ENCODE measurements around the gene SNX22.

The SNX22 gene

GRCh38 chr15:64152507-64153387 is 1.2 kb downstream of the SNX22 start:
- DNase-seq (ENCODE audit: low read depth, low spot score), result no peak
- Histone ChIP-seq H3K36me3 (ENCODE audit: insufficient read depth, insufficient read length, low read length) (peaks cover 36% of the 10 kb centered on the region), H3K9me3 (ENCODE audit: insufficient read depth, low read length) (no peaks in the 10 kb centered on the region), H3K9ac (ENCODE audit: insufficient read length, low read depth) (peak overlapping the region; percentile 87), H3K27me3 (ENCODE audit: insufficient read depth, insufficient read length) (peaks cover 18% of the 10 kb centered on the region), H3K4me3 (ENCODE audit: insufficient read length, low read depth) (peak overlapping the region; percentile 75), H3K4me1 (ENCODE audit: insufficient read depth, insufficient read length) (peaks cover 32% of the 10 kb centered on the region)
- TF ChIP-seq YY1 (IDR thresholded peaks at IDR 0.05; ENCODE audit: insufficient read depth, insufficient read length), result no peak
- no peak for TF ChIP-seq SUZ12 (IDR thresholded peaks at IDR 0.05; ENCODE audit: extremely low read depth, insufficient read depth, insufficient read length)
- TF ChIP-seq ZNF274 (IDR thresholded peaks at IDR 0.05; ENCODE audit: low read depth, low read length), result no peak

DNA sequence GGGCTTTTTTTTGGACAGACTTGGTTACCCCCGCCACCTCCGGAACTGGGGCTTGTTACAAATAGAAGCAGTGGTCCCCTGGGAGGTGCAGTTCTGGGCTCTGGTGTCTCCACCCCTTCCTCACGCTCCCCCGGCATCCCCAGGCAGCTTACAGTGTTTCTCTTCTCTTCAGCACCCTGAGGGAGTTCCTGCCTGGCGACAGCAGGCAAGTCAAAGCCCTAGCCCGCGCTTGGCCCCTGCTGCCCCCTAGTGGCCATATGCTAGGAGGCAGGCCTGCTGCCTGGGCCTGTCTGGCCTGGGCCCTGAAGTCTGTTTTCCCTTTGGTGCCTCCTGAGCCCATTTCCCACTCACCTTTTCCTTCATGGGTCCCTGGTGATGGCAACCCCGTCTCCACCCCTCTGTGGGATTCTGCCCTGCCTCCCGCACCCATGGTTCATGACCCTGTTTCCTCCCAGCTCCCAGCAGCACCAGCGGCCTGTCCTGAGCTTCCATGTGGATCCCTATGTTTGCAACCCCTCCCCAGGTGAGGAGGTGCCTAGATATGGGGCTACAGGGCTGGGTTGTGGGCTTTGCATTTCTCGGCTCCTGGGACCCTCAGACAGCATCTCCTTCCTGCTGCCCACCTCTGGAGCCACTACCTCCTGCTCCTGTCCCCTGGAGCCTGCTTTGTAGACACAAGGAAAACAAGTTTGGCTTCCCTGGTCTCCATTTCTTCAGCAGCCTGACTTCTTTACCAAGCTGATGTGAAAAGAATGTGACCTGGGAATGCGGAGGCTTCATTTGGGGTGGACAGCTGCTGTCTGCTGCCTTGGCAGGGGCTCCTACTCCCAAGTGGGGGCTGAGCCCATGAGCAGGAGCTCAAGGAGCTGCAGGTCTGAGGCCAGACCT is 2.2 kb downstream of the SNX22 start:
- Histone ChIP-seq H3K4me3 (ENCODE audit: insufficient read length, low read depth) (no peak overlapping the region), H3K9me3 (ENCODE audit: insufficient read depth, low read length) (no peaks in the 10 kb centered on the region), H3K4me1 (ENCODE audit: insufficient read depth, insufficient read length) (peaks cover 32% of the 10 kb centered on the region), H3K36me3 (ENCODE audit: insufficient read depth, insufficient read length, low read length) (peaks cover 46% of the 10 kb centered on the region), H3K27me3 (ENCODE audit: insufficient read depth, insufficient read length) (peaks cover 18% of the 10 kb centered on the region), H3K9ac (ENCODE audit: insufficient read length, low read depth) (peak overlapping the region; percentile 28)
- DNase-seq (ENCODE audit: low read depth, low spot score), result peak; percentile 84
- TF ChIP-seq ZNF274 (IDR thresholded peaks at IDR 0.05; ENCODE audit: low read depth, low read length) (no peak), YY1 (IDR thresholded peaks at IDR 0.05; ENCODE audit: insufficient read depth, insufficient read length) (no peak), SUZ12 (IDR thresholded peaks at IDR 0.05; ENCODE audit: extremely low read depth, insufficient read depth, insufficient read length) (no peak)

DNA sequence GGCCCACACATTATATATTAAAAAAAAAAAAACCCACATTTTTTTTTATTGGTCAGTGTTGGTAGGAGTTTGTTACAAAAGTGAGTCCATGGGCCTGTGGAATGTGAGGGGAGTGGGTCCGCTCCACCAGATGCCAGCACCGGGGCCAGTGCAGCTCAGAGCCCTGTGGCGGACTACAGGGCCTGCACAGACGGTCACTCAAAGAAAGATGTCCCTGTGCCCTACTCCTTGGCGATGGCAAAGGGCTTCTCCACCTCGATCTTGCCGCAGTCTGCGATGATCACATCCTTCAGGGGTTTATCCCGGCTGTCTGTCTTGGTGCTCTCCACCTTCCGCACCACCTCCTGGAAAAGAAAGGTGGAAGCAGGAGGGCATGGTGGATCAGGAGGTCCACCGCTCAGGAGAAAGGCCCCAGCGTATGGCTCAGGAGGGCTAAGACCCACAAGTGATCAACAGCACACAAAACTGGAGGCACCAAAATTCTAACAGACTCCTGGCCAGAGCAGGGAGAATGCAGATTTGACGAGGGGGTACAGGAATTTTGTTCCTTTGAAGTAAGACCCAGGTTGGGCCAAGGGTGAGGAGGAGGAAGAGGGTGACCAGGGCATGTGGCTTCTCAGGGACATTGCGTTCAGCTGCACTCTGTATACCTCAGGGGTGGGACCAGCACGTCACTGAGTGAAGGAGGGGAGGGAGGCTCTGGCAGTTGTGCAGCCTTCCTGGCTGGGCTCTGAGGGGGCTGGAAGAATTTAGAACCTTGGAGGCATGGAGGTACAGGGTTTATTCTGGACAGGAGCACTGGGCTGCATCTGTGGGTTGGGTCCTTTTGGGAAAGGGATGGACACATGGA is 4.5 kb downstream of the SNX22 start:
- Histone ChIP-seq H3K9me3 (ENCODE audit: insufficient read depth, low read length) (no peaks in the 10 kb centered on the region), H3K36me3 (ENCODE audit: insufficient read depth, insufficient read length, low read length) (peaks cover 67% of the 10 kb centered on the region), H3K27me3 (ENCODE audit: insufficient read depth, insufficient read length) (peaks cover 18% of the 10 kb centered on the region), H3K4me3 (ENCODE audit: insufficient read length, low read depth) (no peak overlapping the region), H3K9ac (ENCODE audit: insufficient read length, low read depth) (no peak overlapping the region), H3K4me1 (ENCODE audit: insufficient read depth, insufficient read length) (peaks cover 25% of the 10 kb centered on the region)
- DNase-seq (ENCODE audit: low read depth, low spot score), result no peak
- TF ChIP-seq SUZ12 (IDR thresholded peaks at IDR 0.05; ENCODE audit: extremely low read depth, insufficient read depth, insufficient read length) (no peak), ZNF274 (IDR thresholded peaks at IDR 0.05; ENCODE audit: low read depth, low read length) (no peak), YY1 (IDR thresholded peaks at IDR 0.05; ENCODE audit: insufficient read depth, insufficient read length) (no peak)

GRCh38 chr15:64156652-64157331 is 5.3 kb downstream of the SNX22 start:
- Histone ChIP-seq H3K9ac (ENCODE audit: insufficient read length, low read depth) (no peak overlapping the region), H3K4me3 (ENCODE audit: insufficient read length, low read depth) (no peak overlapping the region), H3K36me3 (ENCODE audit: insufficient read depth, insufficient read length, low read length) (peaks cover 75% of the 10 kb centered on the region), H3K27me3 (ENCODE audit: insufficient read depth, insufficient read length) (peaks cover 15% of the 10 kb centered on the region), H3K9me3 (ENCODE audit: insufficient read depth, low read length) (no peaks in the 10 kb centered on the region), H3K4me1 (ENCODE audit: insufficient read depth, insufficient read length) (peaks cover 24% of the 10 kb centered on the region)
- TF ChIP-seq ZNF274 (IDR thresholded peaks at IDR 0.05; ENCODE audit: low read depth, low read length) (no peak), SUZ12 (IDR thresholded peaks at IDR 0.05; ENCODE audit: extremely low read depth, insufficient read depth, insufficient read length) (no peak), YY1 (IDR thresholded peaks at IDR 0.05; ENCODE audit: insufficient read depth, insufficient read length) (no peak)
- no peak for DNase-seq (ENCODE audit: low read depth, low spot score)

- no peak for DNase-seq (ENCODE audit: low read depth, low spot score)
- peaks cover 78% of the 10 kb centered on the region for H3K36me3 ChIP-seq (ENCODE audit: insufficient read depth, insufficient read length, low read length)
- peaks cover 6% of the 10 kb centered on the region for H3K27me3 ChIP-seq (ENCODE audit: insufficient read depth, insufficient read length)
- TF ChIP-seq ZNF274 (IDR thresholded peaks at IDR 0.05; ENCODE audit: low read depth, low read length), result no peak
- peaks cover 20% of the 10 kb centered on the region for H3K4me1 ChIP-seq (ENCODE audit: insufficient read depth, insufficient read length)
- no peaks in the 10 kb centered on the region for H3K9me3 ChIP-seq (ENCODE audit: insufficient read depth, low read length)
- H3K4me3 ChIP-seq (ENCODE audit: insufficient read length, low read depth), result no peak overlapping the region
- no peak overlapping the region for H3K9ac ChIP-seq (ENCODE audit: insufficient read length, low read depth)
Observed at GRCh38 chr15:64157599-64158125, 6.1 kb downstream of the SNX22 start.

- TF ChIP-seq ZNF274 (IDR thresholded peaks at IDR 0.05; ENCODE audit: low read depth, low read length), result no peak
- no peak for TF ChIP-seq SUZ12 (IDR thresholded peaks at IDR 0.05; ENCODE audit: extremely low read depth, insufficient read depth, insufficient read length)
- no peak for TF ChIP-seq YY1 (IDR thresholded peaks at IDR 0.05; ENCODE audit: insufficient read depth, insufficient read length)
- Histone ChIP-seq H3K9me3 (ENCODE audit: insufficient read depth, low read length) (no peaks in the 10 kb centered on the region), H3K36me3 (ENCODE audit: insufficient read depth, insufficient read length, low read length) (peaks cover 78% of the 10 kb centered on the region), H3K27me3 (ENCODE audit: insufficient read depth, insufficient read length) (no peaks in the 10 kb centered on the region), H3K9ac (ENCODE audit: insufficient read length, low read depth) (no peak overlapping the region), H3K4me1 (ENCODE audit: insufficient read depth, insufficient read length) (peaks cover 15% of the 10 kb centered on the region), H3K4me3 (ENCODE audit: insufficient read length, low read depth) (no peak overlapping the region)
- DNase-seq (ENCODE audit: low read depth, low spot score), result no peak
Observed at GRCh38 chr15:64158363-64159134, 7.0 kb downstream of the SNX22 start.

Measured in NT2/D1 (cell line).